TTC549 (cell line): Measurements from ENCODE around the gene OSBPL3.

Source experiments
- FAIRE-seq: peaks from 2 replicates; lab custom pipeline; 2012; peaks lifted over from hg19 to GRCh38; lab: Jason Lieb, UNC

OSBPL3 gene

DNA sequence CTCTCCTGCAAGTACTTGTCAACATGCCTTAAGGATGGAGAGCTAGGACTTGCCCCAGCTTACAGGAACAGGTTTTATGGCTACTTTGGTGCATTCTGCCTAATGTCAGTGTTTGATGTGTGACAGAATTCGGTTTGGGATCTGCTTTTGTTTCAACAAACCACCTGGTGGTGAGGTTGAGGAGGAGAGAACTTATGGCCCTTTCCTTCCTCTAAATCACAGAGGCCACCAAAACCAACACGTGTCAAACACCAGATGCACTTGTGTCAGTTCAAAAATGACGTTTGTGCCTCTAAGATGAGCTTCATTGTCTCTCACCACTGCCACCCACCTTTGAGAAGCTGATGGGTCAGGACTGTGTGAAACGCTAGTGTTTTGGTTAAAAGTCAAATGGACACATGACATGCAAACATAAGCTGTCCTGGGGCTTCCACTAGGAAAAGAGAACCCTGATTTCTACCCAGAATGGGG lies 83.9 kb downstream of the OSBPL3 start:
- FAIRE-seq = no peak

DNA sequence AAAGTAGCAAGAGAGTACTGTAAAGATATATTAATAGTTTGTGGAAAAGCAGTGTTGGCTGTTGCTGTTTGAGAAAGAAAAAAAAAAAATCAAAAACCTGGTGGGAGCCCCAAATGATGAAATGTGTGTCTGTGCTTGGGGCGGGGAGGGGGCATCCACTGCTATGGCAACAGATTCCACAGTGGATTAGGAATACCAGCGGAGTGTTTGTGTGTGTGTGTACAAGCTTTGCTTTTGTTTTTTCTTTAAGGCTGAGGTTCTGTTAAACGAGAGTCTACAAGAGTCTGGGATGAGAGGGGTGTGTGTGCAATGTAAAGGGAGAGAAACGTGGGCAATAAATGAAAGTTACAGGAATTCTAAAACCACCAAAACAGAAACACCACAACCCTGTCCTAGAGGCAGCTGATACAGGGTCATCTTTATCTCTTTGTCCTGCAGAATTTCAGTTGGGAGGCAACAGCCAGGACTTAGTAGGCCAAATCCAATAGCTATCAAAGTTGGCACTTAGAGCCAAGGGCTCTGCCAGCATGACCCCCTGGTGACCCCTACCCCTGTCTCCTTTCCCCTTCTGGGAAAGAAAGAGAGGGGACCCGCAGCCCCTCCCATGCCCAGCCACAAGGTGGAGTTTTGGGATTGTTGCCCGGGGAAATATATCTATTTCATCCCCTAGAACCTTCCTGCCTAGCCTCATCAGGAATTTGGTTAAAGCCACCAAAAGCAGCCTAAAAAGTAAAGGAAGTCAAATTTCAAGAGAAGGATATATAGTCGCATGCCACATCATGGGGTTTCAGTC lies 85.4 kb downstream of the OSBPL3 start:
- no peak for FAIRE-seq

GRCh38 chr7:24891311-24891735 lies 88.7 kb downstream of the OSBPL3 start:
- no peak for FAIRE-seq

- FAIRE-seq = no peak
Observed at GRCh38 chr7:24889611-24890010, 90.4 kb downstream of the OSBPL3 start.

DNA sequence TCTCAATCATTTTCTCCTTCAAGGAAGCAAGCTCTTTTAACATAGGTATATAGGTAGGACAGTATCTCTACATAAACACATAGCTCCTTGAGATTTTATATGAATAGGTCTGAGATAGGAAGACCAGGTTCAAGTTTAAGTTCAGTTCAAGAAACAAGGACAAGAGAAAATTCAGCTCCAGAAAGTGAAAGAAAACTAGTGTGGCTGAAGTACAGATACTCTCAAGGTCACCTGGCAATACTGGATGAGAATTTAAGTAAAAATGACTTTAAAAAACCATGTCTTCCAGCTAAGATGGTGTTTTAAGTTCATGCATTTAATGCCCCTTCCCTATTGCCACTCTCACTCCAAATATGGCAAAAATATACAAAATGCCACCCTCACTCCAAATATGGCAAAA lies 91.3 kb downstream of the OSBPL3 start:
- no peak for FAIRE-seq

DNA sequence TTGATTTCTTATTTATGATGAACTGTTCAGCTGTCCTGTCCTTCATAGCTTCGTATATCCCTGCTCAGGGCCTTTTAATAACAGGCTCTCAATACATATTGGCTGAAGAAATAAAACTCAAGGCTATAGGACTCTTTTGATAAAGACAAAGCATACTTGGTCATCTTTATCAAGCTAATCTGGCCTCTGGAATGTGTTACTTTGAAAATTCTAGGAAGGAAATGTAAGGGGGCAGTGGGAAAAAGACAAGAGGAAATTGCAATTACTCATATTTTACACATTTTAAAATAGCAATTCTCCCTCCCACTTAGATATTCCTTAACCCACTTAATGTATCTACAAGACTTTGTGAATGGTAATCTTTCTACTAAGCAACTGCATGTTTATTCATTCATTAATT lies 94.3 kb downstream of the OSBPL3 start:
- FAIRE-seq = no peak

GRCh38 chr7:24885305-24885704 lies 94.7 kb downstream of the OSBPL3 start:
- FAIRE-seq = no peak

- no peak for FAIRE-seq
Observed at GRCh38 chr7:24884401-24884800, 95.6 kb downstream of the OSBPL3 start.

GRCh38 chr7:24883622-24884013 lies 96.4 kb downstream of the OSBPL3 start:
- FAIRE-seq = no peak

- no peak for FAIRE-seq
Observed at GRCh38 chr7:24882989-24883621, 96.9 kb downstream of the OSBPL3 start.

GRCh38 chr7:24881623-24882022 lies 98.4 kb downstream of the OSBPL3 start:
- no peak for FAIRE-seq

DNA sequence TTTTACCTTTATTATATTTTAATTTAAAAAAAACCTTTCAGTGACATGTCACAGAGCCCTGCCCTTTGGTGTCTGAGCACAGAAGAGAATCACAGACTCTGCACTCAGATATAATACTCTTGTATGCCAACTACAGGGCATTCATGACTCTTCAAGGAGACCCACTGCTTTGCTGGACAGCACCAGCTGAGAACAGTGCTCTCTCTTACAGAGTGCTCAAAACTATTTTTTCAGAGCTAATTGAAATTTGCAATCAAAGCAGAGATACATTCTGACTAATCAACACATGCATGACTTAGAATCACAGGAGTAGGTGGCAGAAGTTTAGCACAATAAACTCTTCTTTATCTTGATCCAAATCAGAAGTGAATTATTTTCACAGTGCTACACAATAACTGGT lies 99.1 kb downstream of the OSBPL3 start:
- no peak for FAIRE-seq

GRCh38 chr7:24879291-24879690 lies 100.7 kb downstream of the OSBPL3 start:
- FAIRE-seq = no peak

DNA sequence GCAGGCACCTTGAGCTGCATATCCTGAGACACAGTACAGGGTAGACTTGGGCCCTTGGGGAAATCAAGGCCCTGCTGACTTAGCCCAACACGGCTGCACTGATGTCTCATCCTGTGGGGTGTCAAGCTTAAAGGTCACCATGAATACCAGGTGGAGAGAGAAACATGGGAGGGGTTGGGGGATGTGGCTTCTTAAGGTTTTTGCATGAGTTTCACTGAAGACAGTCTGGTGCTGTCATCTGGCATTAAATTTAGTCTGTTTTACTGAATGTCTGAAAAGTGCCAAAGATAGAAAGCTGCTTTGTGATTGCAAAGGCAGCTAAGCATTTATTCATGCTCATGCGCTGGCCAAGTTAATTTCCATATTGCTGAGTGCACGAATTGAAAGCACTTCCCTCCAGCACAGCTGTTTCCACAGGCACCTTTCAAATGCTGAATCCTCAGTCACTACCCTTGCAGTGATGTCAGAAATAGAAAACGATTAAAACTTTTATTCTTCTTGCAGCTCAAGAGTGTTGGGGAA lies 102.1 kb downstream of the OSBPL3 start:
- no peak for FAIRE-seq

DNA sequence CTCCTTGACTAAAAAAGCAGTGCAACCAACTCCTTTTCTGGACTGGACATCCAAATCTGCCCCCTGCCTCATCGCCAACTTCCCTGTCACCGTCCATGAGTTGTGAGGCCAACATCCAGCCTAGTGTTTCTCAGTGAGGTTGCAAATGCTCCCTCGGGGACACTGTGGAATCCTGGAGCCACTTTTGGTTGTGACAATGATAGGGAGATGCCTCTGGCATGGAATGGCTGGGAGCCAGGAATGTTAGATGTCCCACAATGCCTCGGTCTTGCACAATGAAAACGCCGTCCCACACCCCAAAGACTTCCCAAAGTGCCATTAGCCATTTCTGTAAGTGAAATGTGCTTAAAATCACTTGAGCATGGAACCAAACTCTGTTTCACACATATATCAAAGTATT lies 105.2 kb downstream of the OSBPL3 start:
- FAIRE-seq = no peak

- no peak for FAIRE-seq
Observed at GRCh38 chr7:24873944-24874343, 106.0 kb downstream of the OSBPL3 start.

DNA sequence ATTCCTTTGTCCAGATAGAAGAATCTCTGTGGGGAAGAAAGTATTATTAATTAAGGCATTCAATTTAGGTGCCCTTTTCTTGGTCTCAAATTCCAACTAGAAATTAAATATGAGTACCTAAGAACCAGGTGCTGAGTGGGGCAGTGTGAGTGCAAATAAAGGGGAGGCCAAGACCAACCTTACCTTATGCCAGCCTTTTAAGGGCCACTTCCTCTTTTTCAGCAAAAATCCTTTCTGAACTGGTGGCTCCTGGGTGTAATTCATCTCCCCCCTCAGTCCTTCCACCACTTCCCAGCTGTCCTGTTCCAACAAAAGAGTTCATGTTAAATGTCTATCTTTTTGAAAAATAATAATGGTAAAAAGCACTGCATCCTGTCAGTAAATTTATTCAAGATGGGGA lies 108.2 kb downstream of the OSBPL3 start:
- FAIRE-seq = no peak

GRCh38 chr7:24870766-24871165 lies 109.2 kb downstream of the OSBPL3 start:
- FAIRE-seq = no peak

DNA sequence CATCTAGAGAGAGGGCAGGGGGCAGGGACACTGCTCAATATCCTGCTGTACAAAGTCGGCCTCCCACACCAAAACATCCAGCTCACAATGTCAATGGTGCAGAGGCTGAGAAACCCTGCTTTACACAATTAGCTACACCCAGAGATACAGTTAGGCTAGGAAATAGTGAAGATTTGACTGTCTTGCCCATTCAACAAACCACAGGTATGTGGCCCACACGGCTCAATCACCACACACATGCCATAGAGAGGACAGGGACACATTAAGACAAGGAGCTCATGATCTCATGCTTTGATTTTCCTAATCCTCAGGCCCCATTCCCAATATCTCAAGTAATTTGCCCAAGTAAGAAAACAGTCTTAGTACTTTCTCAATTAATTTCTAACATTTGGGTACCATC lies 110.4 kb downstream of the OSBPL3 start:
- FAIRE-seq = no peak

- FAIRE-seq = no peak
Observed at GRCh38 chr7:24868741-24869140, 111.2 kb downstream of the OSBPL3 start.

- FAIRE-seq = no peak
Observed at GRCh38 chr7:24866004-24866615, 113.9 kb downstream of the OSBPL3 start.

DNA sequence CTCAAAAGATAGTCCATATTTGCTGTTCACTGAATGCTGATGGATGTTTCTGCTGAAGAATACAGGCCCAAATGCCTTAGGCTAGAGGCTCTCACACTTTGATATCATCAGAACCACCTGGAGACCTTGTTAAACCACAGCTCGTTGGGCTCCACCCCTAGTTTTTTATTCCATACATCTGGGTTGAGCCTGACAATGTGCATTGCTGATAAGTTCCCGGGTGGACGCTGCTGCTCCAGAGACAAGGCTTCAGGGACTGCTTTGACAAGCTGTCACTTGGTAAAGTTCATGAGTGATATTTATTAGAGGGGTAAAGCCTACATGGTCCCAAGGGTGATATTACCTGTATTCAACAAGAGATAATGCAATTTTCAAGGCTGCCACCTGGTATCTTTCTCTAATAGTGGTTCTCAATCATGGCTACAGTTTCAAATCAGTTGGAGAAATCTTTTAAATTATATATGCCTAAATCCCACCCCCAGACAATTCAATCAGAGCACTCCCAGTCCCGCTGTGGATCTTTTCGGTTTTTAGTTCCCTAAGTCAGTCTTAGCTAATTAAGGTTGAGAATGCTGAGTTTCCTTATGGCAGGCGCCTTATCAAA lies 115.7 kb downstream of the OSBPL3 start:
- FAIRE-seq = no peak

- FAIRE-seq = no peak
Observed at GRCh38 chr7:24863626-24864025, 116.4 kb downstream of the OSBPL3 start.
